Prostate gland (tissue), 2 donors: Measurements from ENCODE around the gene CCDC97.

Source experiments
- POLR2A ChIP-seq: fragments of 450-650 bp; IDR thresholded peaks from one replicate; pipeline ENCODE4 v1.6.1; 2016; ENCODE audit warnings: antibody characterized with exemption, mild to moderate bottlenecking
- TF ChIP-seq, protein P1 (sequence below), 4 experiments: fragments of 200-600 bp in 2 of 4; fragments of 450-650 bp in 2 of 4; sonication (generic) in 2 of 4; IDR thresholded peaks; 1 replicate in 3 of 4; 2 replicates in 1 of 4; pipeline ENCODE4 v1.5.1; 2016 to 2019; ENCODE audit warnings: antibody characterized with exemption in 4 of 4, mild to moderate bottlenecking in 2 of 4, moderate library complexity in 2 of 4

DNA sequence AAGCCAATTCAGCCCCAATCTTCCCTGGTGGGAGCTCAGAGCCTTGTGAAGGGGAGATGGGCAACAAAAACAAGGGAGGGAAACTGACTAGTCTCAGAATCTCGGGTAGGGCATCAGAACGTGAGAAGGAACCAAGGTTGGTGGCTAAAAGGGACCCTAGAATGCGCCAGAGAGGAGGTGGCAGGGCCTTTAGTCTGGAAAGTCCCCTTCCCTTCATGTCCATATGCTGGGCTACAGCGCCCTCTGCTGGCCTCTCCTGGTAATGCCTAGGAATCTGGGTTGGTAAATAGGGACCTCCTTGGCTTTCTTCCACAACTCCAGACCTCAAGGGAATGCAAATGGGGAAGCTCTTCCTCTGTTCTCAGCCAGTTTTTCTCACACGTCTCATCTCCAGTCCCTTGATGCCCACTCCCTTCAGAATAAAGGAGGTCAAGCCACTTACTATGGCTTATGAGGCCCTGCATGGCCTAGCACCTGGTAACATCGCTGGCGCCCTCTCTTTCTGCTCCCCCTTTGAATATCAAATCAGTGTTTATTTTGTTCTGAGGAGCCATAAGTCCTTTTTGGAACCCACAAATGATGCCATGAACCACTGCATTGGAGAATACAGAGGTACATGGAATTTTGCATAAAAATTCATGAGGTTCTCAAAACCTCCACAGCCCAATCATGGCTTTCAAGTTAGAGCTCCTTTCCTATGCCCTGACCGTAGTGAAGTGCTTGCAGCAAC, 1.4 kb upstream of the CCDC97 start:
- TF ChIP-seq, protein P1, sequence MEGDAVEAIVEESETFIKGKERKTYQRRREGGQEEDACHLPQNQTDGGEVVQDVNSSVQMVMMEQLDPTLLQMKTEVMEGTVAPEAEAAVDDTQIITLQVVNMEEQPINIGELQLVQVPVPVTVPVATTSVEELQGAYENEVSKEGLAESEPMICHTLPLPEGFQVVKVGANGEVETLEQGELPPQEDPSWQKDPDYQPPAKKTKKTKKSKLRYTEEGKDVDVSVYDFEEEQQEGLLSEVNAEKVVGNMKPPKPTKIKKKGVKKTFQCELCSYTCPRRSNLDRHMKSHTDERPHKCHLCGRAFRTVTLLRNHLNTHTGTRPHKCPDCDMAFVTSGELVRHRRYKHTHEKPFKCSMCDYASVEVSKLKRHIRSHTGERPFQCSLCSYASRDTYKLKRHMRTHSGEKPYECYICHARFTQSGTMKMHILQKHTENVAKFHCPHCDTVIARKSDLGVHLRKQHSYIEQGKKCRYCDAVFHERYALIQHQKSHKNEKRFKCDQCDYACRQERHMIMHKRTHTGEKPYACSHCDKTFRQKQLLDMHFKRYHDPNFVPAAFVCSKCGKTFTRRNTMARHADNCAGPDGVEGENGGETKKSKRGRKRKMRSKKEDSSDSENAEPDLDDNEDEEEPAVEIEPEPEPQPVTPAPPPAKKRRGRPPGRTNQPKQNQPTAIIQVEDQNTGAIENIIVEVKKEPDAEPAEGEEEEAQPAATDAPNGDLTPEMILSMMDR (IDR thresholded peaks at IDR 0.05): peak; percentile 96 to 98 (median 97)
- peak; percentile 13 for TF ChIP-seq POLR2A
